Hematopoietic multipotent progenitor cell (in vitro differentiated cells): ENCODE measurements around the gene OCRL. TPM values are rescaled to one million over a fixed set of nuclear protein-coding genes. Genes with fewer than 3 reads are reported as not detected.

Source experiments
- DNase-seq, 3 donors: peaks; one replicate each; pipeline ENCODE4 v3.0.0-alpha.2; 2011 to 2015; ENCODE audit warnings: low read depth in 2 of 3, low spot score in 2 of 3
- small RNA-seq: library from RNA; depleted of rRNA; stranded (forward); fragments of <200 nt; gene quantifications from one replicate; pipeline ENCODE3, GENCODE V24; 2012
- total RNA-seq: library from RNA; depleted of rRNA; stranded (reverse); fragments of >200 nt; gene quantifications from one replicate; pipeline ENCODE4 v1.2.3, GENCODE V29; 2012

Gene OCRL
- total RNA-seq, 1 donor, result 7.5 TPM

DNA sequence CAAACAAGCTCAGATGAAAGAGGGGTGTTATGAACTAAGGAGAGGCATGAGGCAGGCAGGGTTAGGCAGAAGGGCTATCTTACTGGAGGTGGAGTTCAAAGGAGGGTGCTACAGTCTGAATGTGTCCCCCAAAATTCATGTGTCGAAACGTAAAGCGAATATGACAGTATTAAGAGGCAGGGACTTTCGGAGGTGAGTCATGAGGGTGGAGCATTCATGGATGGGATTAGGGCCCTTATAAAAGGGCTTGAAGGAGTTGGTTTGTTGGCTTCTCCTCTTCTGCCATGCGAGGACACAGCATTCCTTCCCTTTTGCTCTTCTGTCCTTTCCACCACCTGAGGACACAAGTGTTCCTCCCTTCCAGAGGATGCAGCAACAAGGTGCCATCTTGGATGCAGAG, 91.8 kb downstream of the OCRL start:
- DNase-seq, result no peak

DNA sequence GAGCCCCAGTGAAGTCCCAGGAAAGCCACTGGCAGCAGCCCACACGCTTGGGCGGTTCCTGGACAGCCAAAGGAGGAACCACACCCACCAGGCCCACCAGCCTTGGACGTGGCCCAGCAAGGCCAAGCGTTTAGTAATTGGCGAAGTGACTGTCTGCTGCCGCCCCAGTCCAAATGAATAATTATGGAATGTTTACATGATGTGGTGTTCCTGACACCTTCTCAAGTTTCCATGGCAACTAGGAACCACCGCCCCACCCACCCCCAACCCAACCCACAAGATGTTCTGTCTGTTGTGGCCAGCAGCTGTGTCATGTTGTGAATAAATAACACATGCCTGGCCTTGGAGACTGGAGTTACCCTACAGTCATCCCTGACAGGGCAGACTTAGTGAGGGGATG, 92.4 kb downstream of the OCRL start:
- no peak for DNase-seq

DNA sequence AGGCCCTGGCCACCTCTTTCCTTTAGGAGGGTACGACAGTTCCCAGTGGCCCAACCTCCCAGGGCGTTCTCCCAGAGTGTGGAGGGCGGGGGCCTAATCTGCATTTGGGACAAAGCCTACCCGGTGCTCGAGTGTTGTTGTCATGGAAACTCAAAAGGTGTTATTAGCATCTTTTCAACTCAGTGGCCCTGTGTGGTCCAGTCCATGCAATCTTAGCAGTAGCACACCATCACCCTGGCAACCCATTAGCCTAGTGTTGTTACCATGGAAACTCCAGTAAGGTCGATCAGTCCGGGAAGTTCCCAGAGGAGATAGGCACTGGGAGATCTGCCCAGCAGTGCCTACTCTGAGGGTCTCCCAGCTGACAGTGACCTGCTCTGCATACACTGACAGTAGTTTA, 94.5 kb downstream of the OCRL start:
- DNase-seq, result no peak

DNA sequence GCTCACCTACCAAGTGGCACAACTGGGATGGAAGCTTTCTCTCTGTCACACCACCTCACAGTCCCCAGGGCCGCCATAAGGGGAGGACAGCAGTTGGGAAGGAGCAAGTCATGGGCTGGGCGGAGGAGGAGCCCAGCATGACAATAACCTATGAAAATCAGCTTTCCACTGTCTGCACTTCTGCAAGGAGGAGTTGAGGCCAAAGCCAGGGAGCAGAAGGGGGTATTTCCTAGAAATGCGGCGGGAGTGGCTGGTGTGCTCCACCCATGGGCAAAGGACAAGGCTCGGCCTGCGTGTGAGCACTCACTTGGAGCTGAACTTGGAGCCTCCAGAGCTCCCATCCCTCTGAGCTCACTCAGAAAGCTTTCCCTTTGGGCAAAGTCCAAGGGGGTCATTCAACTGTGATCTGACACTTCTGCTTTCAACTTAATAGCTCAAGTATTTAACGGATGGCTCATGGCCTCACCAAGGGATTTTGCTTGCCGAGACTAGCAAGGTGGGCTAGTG, 96.2 kb downstream of the OCRL start:
- no peak for DNase-seq

GRCh38 chrX:129637217-129638109, 97.4 kb downstream of the OCRL start:
- peak in 2 of 3 donors; percentile 52 to 72 for DNase-seq

DNA sequence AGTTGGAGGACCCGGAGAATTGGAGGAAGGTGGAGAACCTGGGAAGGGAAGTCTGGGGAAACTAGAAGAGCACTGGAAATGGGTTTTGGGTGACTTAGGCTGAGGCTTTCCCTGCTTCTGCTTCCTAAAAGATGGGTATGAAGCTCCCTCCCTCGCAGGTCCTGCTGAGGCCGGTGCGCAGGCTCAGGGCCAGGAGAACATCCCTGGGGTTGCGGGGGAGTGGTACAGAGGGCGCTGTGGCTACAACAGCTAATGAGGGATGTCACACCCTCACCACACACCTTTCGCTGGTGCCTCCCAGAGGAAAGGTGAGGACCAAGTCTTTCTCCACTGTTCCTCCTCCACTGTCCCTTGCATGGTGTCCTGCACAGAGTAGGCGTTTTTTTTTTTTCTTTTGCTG, 98.9 kb downstream of the OCRL start:
- no peak for DNase-seq

GRCh38 chrX:129640737-129641136, 100.7 kb downstream of the OCRL start:
- no peak for DNase-seq

GRCh38 chrX:129641469-129641868, 101.4 kb downstream of the OCRL start:
- DNase-seq, result no peak

DNA sequence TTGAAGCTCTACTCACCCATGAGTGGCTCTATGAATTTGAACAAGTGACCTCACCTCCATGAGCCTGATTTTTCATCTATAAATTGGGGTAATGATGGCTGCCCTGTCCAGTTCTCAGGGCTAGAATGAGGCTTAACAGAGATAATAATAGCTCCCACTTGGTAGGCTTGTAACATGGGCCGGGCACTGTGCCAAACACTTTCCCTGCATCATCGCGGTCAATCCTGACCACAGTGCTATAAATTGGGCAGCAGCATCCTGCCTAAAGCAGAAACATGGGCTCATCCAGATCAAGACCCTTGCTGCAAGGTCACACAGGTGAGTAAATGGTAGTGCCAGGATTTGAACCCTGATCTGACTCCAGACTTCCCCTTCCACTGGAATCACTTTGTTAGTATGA, 101.9 kb downstream of the OCRL start:
- DNase-seq, result peak in 1 of 3 donors; percentile 47

Small RNA genes within 50 kb of the gene (small RNA-seq; reads per million reads assigned to genes)
- not detected for gene RF01169

Other genes with a start within 250 kb of the OCRL start
- 2.7 TPM for gene SMARCA1, start 16.8 kb upstream of the OCRL start, total RNA-seq
- not detected for gene APLN, start 114.7 kb downstream of the OCRL start, total RNA-seq
- gene XPNPEP2, start 198.7 kb downstream of the OCRL start, total RNA-seq, result 0.27 TPM
- 96.9 TPM for gene SASH3, start 239.7 kb downstream of the OCRL start, total RNA-seq